ENCODE measurements around the gene USP17L22. TPM values are rescaled to one million over a fixed set of nuclear protein-coding genes. Genes with fewer than 3 reads are reported as not detected.

USP17L22 gene
- total RNA-seq = not detected in 2 replicates

GRCh38 chr4:9267319-9267718 is at the start of gene USP17L22:
USP17L22 (plus strand) TSS chr4:9267619; CDS start chr4:9267619, 0 bp downstream.

GRCh38 chr4:9219852-9220251 is 47.6 kb upstream of the USP17L22 start, which contains the start of gene USP17L12:
USP17L12 (plus strand) TSS chr4:9220152; CDS start chr4:9220152, 0 bp downstream.

GRCh38 chr4:9224596-9224995 is 42.8 kb upstream of the USP17L22 start, which contains the start of gene USP17L13:
USP17L13 (plus strand) TSS chr4:9224896; CDS start chr4:9224896, 0 bp downstream.

DNA sequence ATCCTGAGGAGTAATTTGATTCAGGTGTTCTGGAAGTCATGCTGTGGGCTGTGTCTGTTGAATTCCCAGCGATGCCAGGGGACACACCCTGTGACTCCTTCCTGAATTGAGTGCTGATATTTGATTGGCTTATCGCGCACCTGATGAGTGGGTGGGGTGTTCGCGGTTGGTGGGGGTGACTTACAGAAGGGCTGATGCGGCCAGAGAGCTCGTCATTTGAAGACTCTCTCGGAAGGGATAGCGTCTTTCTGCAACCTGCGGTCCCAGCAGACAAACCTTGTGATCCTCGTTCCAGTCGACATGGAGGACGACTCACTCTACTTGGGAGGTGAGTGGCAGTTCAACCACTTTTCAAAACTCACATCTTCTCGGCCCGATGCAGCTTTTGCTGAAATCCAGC is 33.3 kb upstream of the USP17L22 start, which contains the start of gene USP17L15:
Gene USP17L15, plus strand, starts transcription at position 301 of the 400 bp plus-strand sequence. Its CDS starts 0 bp downstream, at position 301.

DNA sequence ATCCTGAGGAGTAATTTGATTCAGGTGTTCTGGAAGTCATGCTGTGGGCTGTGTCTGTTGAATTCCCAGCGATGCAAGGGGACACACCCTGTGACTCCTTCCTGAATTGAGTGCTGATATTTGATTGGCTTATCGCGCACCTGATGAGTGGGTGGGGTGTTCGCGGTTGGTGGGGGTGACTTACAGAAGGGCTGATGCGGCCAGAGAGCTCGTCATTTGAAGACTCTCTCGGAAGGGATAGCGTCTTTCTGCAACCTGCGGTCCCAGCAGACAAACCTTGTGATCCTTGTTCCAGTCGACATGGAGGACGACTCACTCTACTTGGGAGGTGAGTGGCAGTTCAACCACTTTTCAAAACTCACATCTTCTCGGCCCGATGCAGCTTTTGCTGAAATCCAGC is 23.8 kb upstream of the USP17L22 start, which contains the start of gene USP17L17:
Gene USP17L17, plus strand, starts transcription at position 301 of the 400 bp plus-strand sequence. Its CDS starts 0 bp downstream, at position 301.

GRCh38 chr4:9247953-9248680 is 19.3 kb upstream of the USP17L22 start, which contains the start of gene USP17L18:
USP17L18 (plus strand) TSS chr4:9248630; CDS start chr4:9248630, 0 bp downstream.

DNA sequence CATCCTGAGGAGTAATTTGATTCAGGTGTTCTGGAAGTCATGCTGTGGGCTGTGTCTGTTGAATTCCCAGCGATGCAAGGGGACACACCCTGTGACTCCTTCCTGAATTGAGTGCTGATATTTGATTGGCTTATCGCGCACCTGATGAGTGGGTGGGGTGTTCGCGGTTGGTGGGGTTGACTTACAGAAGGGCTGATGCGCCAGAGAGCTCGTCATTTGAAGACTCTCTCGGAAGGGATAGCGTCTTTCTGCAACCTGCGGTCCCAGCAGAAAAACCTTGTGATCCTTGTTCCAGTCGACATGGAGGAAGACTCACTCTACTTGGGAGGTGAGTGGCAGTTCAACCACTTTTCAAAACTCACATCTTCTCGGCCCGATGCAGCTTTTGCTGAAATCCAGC is 14.3 kb upstream of the USP17L22 start, which contains the start of gene USP17L19:
Gene USP17L19, plus strand, starts transcription at position 301 of the 400 bp plus-strand sequence. Its CDS starts 0 bp downstream, at position 301.

GRCh38 chr4:9257824-9258223 is 9.6 kb upstream of the USP17L22 start, which contains the start of gene USP17L20:
USP17L20 (plus strand) TSS chr4:9258124; CDS start chr4:9258124, 0 bp downstream.

DNA sequence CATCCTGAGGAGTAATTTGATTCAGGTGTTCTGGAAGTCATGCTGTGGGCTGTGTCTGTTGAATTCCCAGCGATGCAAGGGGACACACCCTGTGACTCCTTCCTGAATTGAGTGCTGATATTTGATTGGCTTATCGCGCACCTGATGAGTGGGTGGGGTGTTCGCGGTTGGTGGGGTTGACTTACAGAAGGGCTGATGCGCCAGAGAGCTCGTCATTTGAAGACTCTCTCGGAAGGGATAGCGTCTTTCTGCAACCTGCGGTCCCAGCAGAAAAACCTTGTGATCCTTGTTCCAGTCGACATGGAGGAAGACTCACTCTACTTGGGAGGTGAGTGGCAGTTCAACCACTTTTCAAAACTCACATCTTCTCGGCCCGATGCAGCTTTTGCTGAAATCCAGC is 4.8 kb upstream of the USP17L22 start, which contains the start of gene USP17L21:
Gene USP17L21, plus strand, starts transcription at position 301 of the 400 bp plus-strand sequence. Its CDS starts 0 bp downstream, at position 301.

Other genes starting within 250 kb of the USP17L22 start
- gene FAM90A26, start 97.2 kb upstream of the USP17L22 start, total RNA-seq = not detected in 2 replicates
- gene USP17L10, start 57.0 kb upstream of the USP17L22 start, total RNA-seq = not detected in 2 replicates
- not detected in 2 replicates for gene USP17L11, start 52.2 kb upstream of the USP17L22 start, total RNA-seq
- not detected in 2 replicates for gene USP17L12, start 47.5 kb upstream of the USP17L22 start, total RNA-seq
- not detected in 2 replicates for gene USP17L13, start 42.7 kb upstream of the USP17L22 start, total RNA-seq
- not detected in 2 replicates for gene USP17L15, start 33.2 kb upstream of the USP17L22 start, total RNA-seq
- not detected in 2 replicates for gene USP17L17, start 23.7 kb upstream of the USP17L22 start, total RNA-seq
- not detected in 2 replicates for gene USP17L18, start 19.0 kb upstream of the USP17L22 start, total RNA-seq
- not detected in 2 replicates for gene USP17L19, start 14.2 kb upstream of the USP17L22 start, total RNA-seq
- gene USP17L20, start 9.5 kb upstream of the USP17L22 start, total RNA-seq = not detected in 2 replicates
- not detected in 2 replicates for gene USP17L21, start 4.7 kb upstream of the USP17L22 start, total RNA-seq
- gene USP17L24, start 57.5 kb downstream of the USP17L22 start, total RNA-seq = not detected in 2 replicates
- gene USP17L25, start 62.3 kb downstream of the USP17L22 start, total RNA-seq = not detected in 2 replicates
- gene USP17L26, start 67.0 kb downstream of the USP17L22 start, total RNA-seq = not detected in 2 replicates
- not detected in 2 replicates for gene USP17L5, start 71.8 kb downstream of the USP17L22 start, total RNA-seq
- gene USP17L27, start 76.5 kb downstream of the USP17L22 start, total RNA-seq = not detected in 2 replicates
- gene USP17L28, start 81.3 kb downstream of the USP17L22 start, total RNA-seq = not detected in 2 replicates
- not detected in 2 replicates for gene USP17L29, start 86.0 kb downstream of the USP17L22 start, total RNA-seq
- not detected in 2 replicates for gene USP17L30, start 95.5 kb downstream of the USP17L22 start, total RNA-seq
- not detected in 2 replicates for gene DEFB131A, start 176.8 kb downstream of the USP17L22 start, total RNA-seq

Measured in aortic smooth muscle cell (primary cell).